ENCODE results near the gene POLE4.

POLE4 gene

GRCh38 chr2:75010571-75010970 lies 52.1 kb downstream of the POLE4 start:
- Histone ChIP-seq H3K9ac (ENCODE audit: low read depth in 1 of 2, low read length in 2 of 2) (no peak overlapping the region), H3K27me3 (ENCODE audit: control insufficient read depth in 2 of 2, insufficient read depth in 2 of 2, low read length in 2 of 2) (no peaks in the 10 kb centered on the region), H3K27ac (ENCODE audit: low read depth in 2 of 2, low read length in 2 of 2) (no peak overlapping the region), H3K4me3 (ENCODE audit: low read length in 2 of 2) (no peak overlapping the region), H3K36me3 (ENCODE audit: control insufficient read depth in 2 of 2, insufficient read depth in 2 of 2, low read length in 2 of 2) (no peaks in the 10 kb centered on the region), H3K9me3 (ENCODE audit: control insufficient read depth in 2 of 2, low read length in 2 of 2) (no peaks in the 10 kb centered on the region), H3K4me1 (ENCODE audit: control insufficient read depth in 2 of 2, insufficient read depth in 2 of 2, low read length in 2 of 2) (no peaks in the 10 kb centered on the region)

GRCh38 chr2:75012080-75012479 lies 53.6 kb downstream of the POLE4 start:
- Histone ChIP-seq H3K27ac (ENCODE audit: low read depth in 2 of 2, low read length in 2 of 2) (no peak overlapping the region), H3K9me3 (ENCODE audit: control insufficient read depth in 2 of 2, low read length in 2 of 2) (no peaks in the 10 kb centered on the region), H3K36me3 (ENCODE audit: control insufficient read depth in 2 of 2, insufficient read depth in 2 of 2, low read length in 2 of 2) (no peaks in the 10 kb centered on the region), H3K4me1 (ENCODE audit: control insufficient read depth in 2 of 2, insufficient read depth in 2 of 2, low read length in 2 of 2) (no peaks in the 10 kb centered on the region), H3K27me3 (ENCODE audit: control insufficient read depth in 2 of 2, insufficient read depth in 2 of 2, low read length in 2 of 2) (no peaks in the 10 kb centered on the region), H3K4me3 (ENCODE audit: low read length in 2 of 2) (no peak overlapping the region), H3K9ac (ENCODE audit: low read depth in 1 of 2, low read length in 2 of 2) (no peak overlapping the region)

DNA sequence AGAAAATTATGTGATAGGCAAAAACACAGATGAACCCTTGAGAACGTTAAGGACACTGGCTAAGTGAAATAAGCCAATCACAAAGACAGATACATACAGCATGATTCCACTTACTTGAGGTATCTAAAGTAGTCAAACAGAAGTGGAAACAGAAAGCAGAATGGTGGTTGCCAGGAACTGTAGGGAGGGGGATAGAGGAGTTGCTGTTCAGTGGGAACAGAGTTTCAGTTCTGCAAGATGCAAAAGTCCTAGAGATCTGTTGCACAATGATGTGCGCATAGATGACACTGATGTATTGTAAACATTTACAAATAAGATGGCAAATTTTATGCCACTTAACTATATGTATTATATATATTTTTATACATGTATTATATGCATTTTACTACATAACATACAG lies 59.7 kb downstream of the POLE4 start:
- Histone ChIP-seq H3K4me1 (ENCODE audit: control insufficient read depth in 2 of 2, insufficient read depth in 2 of 2, low read length in 2 of 2) (no peaks in the 10 kb centered on the region), H3K36me3 (ENCODE audit: control insufficient read depth in 2 of 2, insufficient read depth in 2 of 2, low read length in 2 of 2) (no peaks in the 10 kb centered on the region), H3K9ac (ENCODE audit: low read depth in 1 of 2, low read length in 2 of 2) (no peak overlapping the region), H3K4me3 (ENCODE audit: low read length in 2 of 2) (no peak overlapping the region), H3K27me3 (ENCODE audit: control insufficient read depth in 2 of 2, insufficient read depth in 2 of 2, low read length in 2 of 2) (no peaks in the 10 kb centered on the region), H3K9me3 (ENCODE audit: control insufficient read depth in 2 of 2, low read length in 2 of 2) (no peaks in the 10 kb centered on the region), H3K27ac (ENCODE audit: low read depth in 2 of 2, low read length in 2 of 2) (no peak overlapping the region)
